Naive thymus-derived CD8-positive, alpha-beta T cell (primary cell): ENCODE measurements around the gene ISCU. TPM values are rescaled to one million over a fixed set of nuclear protein-coding genes. Genes with fewer than 3 reads are reported as not detected.
"Not testable (repeated sequence)": the region's sequence is repeated elsewhere in the genome, so short reads cannot be mapped to it uniquely, and the experiment has no call there.

Source experiments
- ATAC-seq, 2 donors: fragments of 150-1000 bp; cut with Tn5 transposase in 1 of 2; sonication (Bioruptor Pico), chemical (Tn5 transposase) in 1 of 2; 1 replicate in 1 of 2; 2 replicates in 1 of 2; pipeline ENCODE4 v1.10.0; 2021; ENCODE audit warnings: mild to moderate bottlenecking in 2 of 2, moderate library complexity in 2 of 2
- POLR2A ChIA-PET: fragments of 350-600 bp; sonication (Branson Sonifier 250); formaldehyde crosslinking; loops from one replicate; lab custom pipeline; 2021; ENCODE audit warnings: antibody characterized with exemption; lab: Charles Lee
- DNase-seq, 10 donors: peaks; one replicate each; pipeline versions ENCODE4 v3.0.0 to v3.0.0-alpha.2; 2020 to 2022
- H3K27ac Mint-ChIP-seq, 10 donors: one replicate each; pipeline ENCODE4 v1.8.0; 2020 to 2022; ENCODE audit warnings: mild to moderate bottlenecking in 10 of 10, mixed read lengths in 10 of 10, moderate library complexity in 4 of 10, inconsistent platforms in 1 of 10
- H3K27me3 Mint-ChIP-seq, 5 donors: one replicate each; pipeline ENCODE4 v1.8.0; 2021 to 2022; ENCODE audit warnings: mixed read lengths in 5 of 5
- H3K36me3 Mint-ChIP-seq, 3 donors: one replicate each; pipeline ENCODE4 v1.8.0; 2020 to 2022; ENCODE audit warnings: mixed read lengths in 3 of 3, mild to moderate bottlenecking in 2 of 3, inconsistent platforms in 1 of 3
- H3K4me1 Mint-ChIP-seq, 4 donors: one replicate each; pipeline ENCODE4 v1.8.0; 2021 to 2022; ENCODE audit warnings: mixed read lengths in 4 of 4
- H3K4me3 Mint-ChIP-seq, 10 donors: one replicate each; pipeline ENCODE4 v1.8.0; 2020 to 2022; ENCODE audit warnings: mild to moderate bottlenecking in 10 of 10, mixed read lengths in 10 of 10, moderate library complexity in 6 of 10, inconsistent platforms in 1 of 10
- H3K9me3 Mint-ChIP-seq, 9 donors: one replicate each; pipeline ENCODE4 v1.8.0; 2020 to 2022; ENCODE audit warnings: mixed read lengths in 9 of 9, mild to moderate bottlenecking in 3 of 9, inconsistent platforms in 1 of 9, moderate library complexity in 1 of 9
- polyA plus RNA-seq, 3 donors: library from polyadenylated mRNA; unstranded; fragments of 300-500 nt; fragmentation: Illumina TruSeq; gene quantifications; one replicate each; pipeline ENCODE4 v1.2.3, GENCODE V29; 2021
- total RNA-seq, 8 experiments: library from RNA in 2 of 8; stranded (reverse) in 2 of 8; gene quantifications; one replicate each; pipeline ENCODE4 v1.2.3 and lab custom pipeline; 2021 to 2026

ISCU gene
- total and polyA plus RNA-seq, 5 experiments from 2014 or later = 176 to 373 (median 287) TPM

- peaks cover 0 to 1% (median 0%) of the 10 kb centered on the region in 4 donors for H3K4me1 Mint-ChIP-seq
These were observed 22.2 kb downstream of the ISCU start for GRCh38 chr12:108584456-108585065.

GRCh38 chr12:108585864-108586263 lies 23.5 kb downstream of the ISCU start:
- H3K36me3 Mint-ChIP-seq = no peaks in the 10 kb centered on the region
- POLR2A ChIA-PET = no interaction called here
- no peak overlapping the region for H3K4me3 Mint-ChIP-seq
- H3K4me1 Mint-ChIP-seq = no peaks in the 10 kb centered on the region
- H3K27me3 Mint-ChIP-seq = peaks cover 0 to 1% (median 0%) of the 10 kb centered on the region in 5 donors
- no peaks in the 10 kb centered on the region for H3K9me3 Mint-ChIP-seq
- ATAC-seq (no peak), DNase-seq (no peak)
- H3K27ac Mint-ChIP-seq = no peak overlapping the region

More at GRCh38 chr12:108584456-108585065, 22.2 kb downstream of the ISCU start:
- H3K27me3 Mint-ChIP-seq = peaks cover 0 to 1% (median 0%) of the 10 kb centered on the region in 5 donors
- no peaks in the 10 kb centered on the region for H3K9me3 Mint-ChIP-seq
- H3K36me3 Mint-ChIP-seq = no peaks in the 10 kb centered on the region
- DNase-seq = no peak
- H3K27ac Mint-ChIP-seq = peak overlapping the region in 2 of 10 donors; percentile 34 to 65
- ATAC-seq = no peak
- H3K4me3 Mint-ChIP-seq = no peak overlapping the region
- POLR2A ChIA-PET = interaction anchor here (0.9 kb wide), 1 partner anchor 9 kb away, joined by 3 read pairs; no protein-coding TSS in a partner anchor

GRCh38 chr12:108586306-108586705 lies 23.9 kb downstream of the ISCU start:
- DNase-seq (peak in 1 of 10 donors; percentile 51), ATAC-seq (no peak)
- Mint-ChIP-seq H3K36me3 (no peaks in the 10 kb centered on the region), H3K27me3 (peaks cover 0 to 1% (median 0%) of the 10 kb centered on the region in 5 donors), H3K4me3 (no peak overlapping the region), H3K4me1 (no peaks in the 10 kb centered on the region), H3K27ac (no peak overlapping the region), H3K9me3 (no peaks in the 10 kb centered on the region)
- POLR2A ChIA-PET = no interaction called here

GRCh38 chr12:108587826-108588225 lies 25.4 kb downstream of the ISCU start:
- H3K4me1 Mint-ChIP-seq = no peaks in the 10 kb centered on the region
- ATAC-seq (no peak), DNase-seq (peak in 1 of 10 donors; percentile 48)
- H3K27ac Mint-ChIP-seq = peak overlapping the region in 1 of 10 donors; percentile 28
- H3K36me3 Mint-ChIP-seq = no peaks in the 10 kb centered on the region
- H3K4me3 Mint-ChIP-seq = no peak overlapping the region
- H3K9me3 Mint-ChIP-seq = no peaks in the 10 kb centered on the region
- H3K27me3 Mint-ChIP-seq = peaks cover 0 to 1% (median 0%) of the 10 kb centered on the region in 5 donors
- POLR2A ChIA-PET = interaction anchor here (0.6 kb wide), 1 partner anchor 1312 kb away, joined by 3 read pairs; no protein-coding TSS in a partner anchor

- H3K27ac Mint-ChIP-seq = no peak overlapping the region
- ATAC-seq = no peak
- peak in 1 of 10 donors; percentile 43 for DNase-seq
These were observed 26.8 kb downstream of the ISCU start for GRCh38 chr12:108589028-108589839.

GRCh38 chr12:108589840-108590229 lies 27.4 kb downstream of the ISCU start:
- H3K36me3 Mint-ChIP-seq = no peaks in the 10 kb centered on the region
- DNase-seq (peak in 1 of 10 donors; percentile 36), ATAC-seq (no peak)
- no peak overlapping the region for H3K4me3 Mint-ChIP-seq
- H3K27ac Mint-ChIP-seq = peak overlapping the region in 1 of 10 donors; percentile 50
- H3K4me1 Mint-ChIP-seq = no peaks in the 10 kb centered on the region
- POLR2A ChIA-PET = interaction anchor here (0.6 kb wide), 1 partner anchor 28 kb away, joined by 3 read pairs; no protein-coding TSS in a partner anchor
- H3K9me3 Mint-ChIP-seq = no peaks in the 10 kb centered on the region
- peaks cover 0 to under 1% (median 0%) of the 10 kb centered on the region in 5 donors for H3K27me3 Mint-ChIP-seq

More at GRCh38 chr12:108589028-108589839, 26.8 kb downstream of the ISCU start:
- H3K4me3 Mint-ChIP-seq = no peak overlapping the region
- H3K36me3 Mint-ChIP-seq = no peaks in the 10 kb centered on the region
- peaks cover 0 to 1% (median 0%) of the 10 kb centered on the region in 5 donors for H3K27me3 Mint-ChIP-seq
- H3K9me3 Mint-ChIP-seq = no peaks in the 10 kb centered on the region
- no peaks in the 10 kb centered on the region for H3K4me1 Mint-ChIP-seq
- POLR2A ChIA-PET = no interaction called here

GRCh38 chr12:108590463-108590862 lies 28.1 kb downstream of the ISCU start:
- H3K4me1 Mint-ChIP-seq, H3K27ac Mint-ChIP-seq, H3K36me3 Mint-ChIP-seq, H3K9me3 Mint-ChIP-seq, H3K27me3 Mint-ChIP-seq, DNase-seq, ATAC-seq, H3K4me3 Mint-ChIP-seq: not testable (repeated sequence)
- POLR2A ChIA-PET = interaction anchor here (0.6 kb wide), 1 partner anchor 28 kb away, joined by 3 read pairs; no protein-coding TSS in a partner anchor

- POLR2A ChIA-PET = interaction anchor here (0.6 kb wide), 1 partner anchor 455 kb away, joined by 4 read pairs; no protein-coding TSS in a partner anchor
- no peaks in the 10 kb centered on the region for H3K9me3 Mint-ChIP-seq
These were observed 29.0 kb downstream of the ISCU start for GRCh38 chr12:108591267-108591980.

GRCh38 chr12:108592033-108592909 lies 29.9 kb downstream of the ISCU start:
- POLR2A ChIA-PET = interaction anchor here (0.5 kb wide), 1 partner anchor 852 kb away, joined by 3 read pairs; no protein-coding TSS in a partner anchor
- no peaks in the 10 kb centered on the region for H3K27me3 Mint-ChIP-seq
- H3K4me3 Mint-ChIP-seq = no peak overlapping the region
- DNase-seq (peak in 1 of 10 donors; percentile 37), ATAC-seq (no peak)
- H3K4me1 Mint-ChIP-seq = no peaks in the 10 kb centered on the region
- H3K9me3 Mint-ChIP-seq = no peaks in the 10 kb centered on the region
- H3K27ac Mint-ChIP-seq = peak overlapping the region in 1 of 10 donors; percentile 71
- H3K36me3 Mint-ChIP-seq = no peaks in the 10 kb centered on the region

More at GRCh38 chr12:108591267-108591980, 29.0 kb downstream of the ISCU start:
- Mint-ChIP-seq H3K4me1 (no peaks in the 10 kb centered on the region), H3K4me3 (no peak overlapping the region), H3K27ac (peak overlapping the region in 1 of 10 donors; percentile 53), H3K27me3 (no peaks in the 10 kb centered on the region), H3K36me3 (no peaks in the 10 kb centered on the region)
- DNase-seq (peak in 1 of 10 donors; percentile 23), ATAC-seq (no peak)

- no peak for ATAC-seq
- DNase-seq = no peak
- Mint-ChIP-seq H3K36me3 (no peaks in the 10 kb centered on the region), H3K9me3 (no peaks in the 10 kb centered on the region), H3K27ac (peak overlapping the region in 1 of 10 donors; percentile 43), H3K4me3 (no peak overlapping the region), H3K27me3 (no peaks in the 10 kb centered on the region), H3K4me1 (peaks cover 0 to 2% (median 0%) of the 10 kb centered on the region in 4 donors)
- POLR2A ChIA-PET = interaction anchor here (1.3 kb wide), 1 partner anchor 23 kb away, joined by 3 read pairs; no protein-coding TSS in a partner anchor
These were observed 32.0 kb downstream of the ISCU start for GRCh38 chr12:108594323-108594903.
